Measurements from ENCODE around the gene TCL1A.

DNA sequence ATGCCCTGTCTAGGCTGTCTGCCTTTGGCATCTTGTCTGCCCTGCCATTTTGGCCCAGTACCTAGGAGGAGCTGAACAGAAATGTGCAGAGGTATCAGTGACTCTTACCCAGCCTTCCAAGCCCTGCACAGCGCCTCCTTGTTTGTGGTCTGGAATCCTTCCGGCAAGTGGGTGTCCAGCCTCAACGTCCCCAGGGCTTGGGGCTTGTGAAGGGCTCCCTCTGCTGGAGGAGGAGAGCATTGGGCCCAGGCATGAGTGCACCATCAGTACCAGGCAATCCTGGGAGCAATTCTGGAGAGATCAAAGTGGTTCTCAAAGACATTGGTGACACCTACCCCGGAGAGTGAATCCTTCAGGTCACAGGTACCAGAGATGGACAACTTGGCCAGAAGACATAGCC is 30.1 kb downstream of the TCL1A start:
- TF ChIP-seq, protein P1, sequence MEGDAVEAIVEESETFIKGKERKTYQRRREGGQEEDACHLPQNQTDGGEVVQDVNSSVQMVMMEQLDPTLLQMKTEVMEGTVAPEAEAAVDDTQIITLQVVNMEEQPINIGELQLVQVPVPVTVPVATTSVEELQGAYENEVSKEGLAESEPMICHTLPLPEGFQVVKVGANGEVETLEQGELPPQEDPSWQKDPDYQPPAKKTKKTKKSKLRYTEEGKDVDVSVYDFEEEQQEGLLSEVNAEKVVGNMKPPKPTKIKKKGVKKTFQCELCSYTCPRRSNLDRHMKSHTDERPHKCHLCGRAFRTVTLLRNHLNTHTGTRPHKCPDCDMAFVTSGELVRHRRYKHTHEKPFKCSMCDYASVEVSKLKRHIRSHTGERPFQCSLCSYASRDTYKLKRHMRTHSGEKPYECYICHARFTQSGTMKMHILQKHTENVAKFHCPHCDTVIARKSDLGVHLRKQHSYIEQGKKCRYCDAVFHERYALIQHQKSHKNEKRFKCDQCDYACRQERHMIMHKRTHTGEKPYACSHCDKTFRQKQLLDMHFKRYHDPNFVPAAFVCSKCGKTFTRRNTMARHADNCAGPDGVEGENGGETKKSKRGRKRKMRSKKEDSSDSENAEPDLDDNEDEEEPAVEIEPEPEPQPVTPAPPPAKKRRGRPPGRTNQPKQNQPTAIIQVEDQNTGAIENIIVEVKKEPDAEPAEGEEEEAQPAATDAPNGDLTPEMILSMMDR (IDR thresholded peaks at IDR 0.05 in 4 of 5, conservative IDR thresholded peaks at IDR 0.05 in 1 of 5) = peak in 4 of 5 experiments; percentile 39 to 63 (median 56)
- no peak for TF ChIP-seq POLR2A (IDR thresholded peaks at IDR 0.05)

Measured in gastrocnemius medialis (tissue), 4 donors.